ENCODE measurements around the gene PAMR1.

DNA sequence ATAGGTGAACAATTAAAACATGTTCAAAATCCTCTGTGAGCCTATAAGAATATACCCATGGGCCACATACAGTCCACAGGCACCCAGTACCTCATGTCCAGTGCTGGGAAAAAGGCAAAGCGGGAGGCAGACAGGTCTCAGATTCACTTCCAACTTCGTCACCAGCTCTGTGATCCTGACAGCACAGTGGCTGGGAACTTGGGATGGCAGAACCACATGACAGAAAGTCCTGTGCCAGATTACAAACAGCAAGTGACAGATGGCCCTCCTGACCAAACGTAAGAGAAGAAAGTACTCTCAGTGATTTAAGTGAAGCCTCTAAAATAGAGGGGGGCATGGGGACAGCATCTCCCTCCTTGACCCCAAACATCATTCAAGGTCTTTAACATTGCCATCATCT, 111.8 kb downstream of the PAMR1 start:
- TF ChIP-seq HDAC6 (IDR thresholded peaks at IDR 0.05; ENCODE audit: low read depth, low read length), result no peak
- TF ChIP-seq, protein P1, sequence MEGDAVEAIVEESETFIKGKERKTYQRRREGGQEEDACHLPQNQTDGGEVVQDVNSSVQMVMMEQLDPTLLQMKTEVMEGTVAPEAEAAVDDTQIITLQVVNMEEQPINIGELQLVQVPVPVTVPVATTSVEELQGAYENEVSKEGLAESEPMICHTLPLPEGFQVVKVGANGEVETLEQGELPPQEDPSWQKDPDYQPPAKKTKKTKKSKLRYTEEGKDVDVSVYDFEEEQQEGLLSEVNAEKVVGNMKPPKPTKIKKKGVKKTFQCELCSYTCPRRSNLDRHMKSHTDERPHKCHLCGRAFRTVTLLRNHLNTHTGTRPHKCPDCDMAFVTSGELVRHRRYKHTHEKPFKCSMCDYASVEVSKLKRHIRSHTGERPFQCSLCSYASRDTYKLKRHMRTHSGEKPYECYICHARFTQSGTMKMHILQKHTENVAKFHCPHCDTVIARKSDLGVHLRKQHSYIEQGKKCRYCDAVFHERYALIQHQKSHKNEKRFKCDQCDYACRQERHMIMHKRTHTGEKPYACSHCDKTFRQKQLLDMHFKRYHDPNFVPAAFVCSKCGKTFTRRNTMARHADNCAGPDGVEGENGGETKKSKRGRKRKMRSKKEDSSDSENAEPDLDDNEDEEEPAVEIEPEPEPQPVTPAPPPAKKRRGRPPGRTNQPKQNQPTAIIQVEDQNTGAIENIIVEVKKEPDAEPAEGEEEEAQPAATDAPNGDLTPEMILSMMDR (IDR thresholded peaks at IDR 0.05; ENCODE audit: control extremely low read depth in 1 of 3, insufficient read depth in 1 of 3, low read depth in 1 of 3, low read length in 3 of 3), result no peak
- no peak for TF ChIP-seq RNF2 (IDR thresholded peaks at IDR 0.05; ENCODE audit: borderline replicate concordance, low read depth, low read length, missing control alignments, poor library complexity, severe bottlenecking)
- TF ChIP-seq GABPA (IDR thresholded peaks at IDR 0.05; ENCODE audit: borderline replicate concordance, insufficient read depth, low read length), result no peak
- no peak for TF ChIP-seq POLR2A (IDR thresholded peaks at IDR 0.05; ENCODE audit: control extremely low read depth in 1 of 2, low read depth in 2 of 2, low read length in 2 of 2)
- no peak for TF ChIP-seq ZNF274 (IDR thresholded peaks at IDR 0.05; ENCODE audit: borderline replicate concordance, extremely low read depth, low read length)
- TF ChIP-seq BCL11A (IDR thresholded peaks at IDR 0.05; ENCODE audit: low read depth in 2 of 2, low read length in 2 of 2), result no peak
- TF ChIP-seq RXRA (IDR thresholded peaks at IDR 0.05; ENCODE audit: insufficient read depth, low read depth, low read length), result no peak
- TF ChIP-seq JUN (IDR thresholded peaks at IDR 0.05; ENCODE audit: low read depth, low read length), result no peak

Measured in H1 (cell line).